T47D (cell line): ENCODE data around the gene MLF2.

Experiments used
- DNase-seq, 2 experiments: peaks; one replicate each; pipeline versions ENCODE4 v3.0.0 to v3.0.0-alpha.2; 2011 to 2012; ENCODE audit warnings: low read depth in 1 of 2, low spot score in 1 of 2
- JUND ChIP-seq: IDR thresholded peaks from 2 replicates; pipeline ENCODE4 v1.6.1; 2012; ENCODE audit warnings: low read depth
- in situ Hi-C: cut with HindIII; loops from 2 replicates; pipeline ENCODE4 v1.10.0; 2016; ENCODE audit warnings: low sequenced_read_pairs, low pct_unique_long_range_greater_than_20kb

Gene MLF2

DNA sequence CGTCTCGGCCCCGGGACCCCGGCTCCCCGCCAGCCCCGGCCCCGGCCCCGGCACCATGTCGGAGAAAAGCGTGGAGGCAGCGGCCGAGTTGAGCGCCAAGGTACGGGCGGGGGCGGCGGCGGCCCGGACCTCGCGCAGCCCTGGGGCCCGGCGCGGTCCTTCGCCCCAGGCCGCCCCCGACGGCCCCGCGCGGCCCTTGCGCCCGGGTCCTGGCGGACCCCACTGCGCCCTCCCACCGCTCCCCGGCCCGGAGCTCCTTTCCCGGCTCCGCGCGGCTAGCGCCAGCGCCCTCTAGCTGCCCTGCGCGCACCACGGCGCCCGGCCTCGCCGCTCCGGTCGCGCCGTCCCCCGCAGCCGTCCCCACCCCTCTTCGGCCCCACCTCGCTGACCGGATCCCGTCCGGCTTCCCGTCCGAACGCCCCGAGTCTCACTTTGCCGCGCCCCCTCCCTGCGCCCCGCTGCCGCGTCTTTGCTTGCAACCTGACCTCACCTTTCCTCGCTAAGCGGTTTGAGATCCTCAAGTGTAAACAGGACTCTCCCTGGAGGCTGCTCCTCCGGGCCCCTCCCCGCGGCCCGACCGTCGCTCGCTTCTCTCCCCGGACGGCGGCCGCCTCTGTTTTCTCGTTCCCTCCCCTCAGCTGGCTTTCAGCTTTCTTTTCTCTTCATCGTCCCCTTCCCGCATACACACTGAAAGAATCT, 13.9 kb upstream of the MLF2 start:
- peak in 1 of 2 experiments; percentile 54 for DNase-seq
- in situ Hi-C loops, result no loop called here
- TF ChIP-seq JUND, result no peak

DNA sequence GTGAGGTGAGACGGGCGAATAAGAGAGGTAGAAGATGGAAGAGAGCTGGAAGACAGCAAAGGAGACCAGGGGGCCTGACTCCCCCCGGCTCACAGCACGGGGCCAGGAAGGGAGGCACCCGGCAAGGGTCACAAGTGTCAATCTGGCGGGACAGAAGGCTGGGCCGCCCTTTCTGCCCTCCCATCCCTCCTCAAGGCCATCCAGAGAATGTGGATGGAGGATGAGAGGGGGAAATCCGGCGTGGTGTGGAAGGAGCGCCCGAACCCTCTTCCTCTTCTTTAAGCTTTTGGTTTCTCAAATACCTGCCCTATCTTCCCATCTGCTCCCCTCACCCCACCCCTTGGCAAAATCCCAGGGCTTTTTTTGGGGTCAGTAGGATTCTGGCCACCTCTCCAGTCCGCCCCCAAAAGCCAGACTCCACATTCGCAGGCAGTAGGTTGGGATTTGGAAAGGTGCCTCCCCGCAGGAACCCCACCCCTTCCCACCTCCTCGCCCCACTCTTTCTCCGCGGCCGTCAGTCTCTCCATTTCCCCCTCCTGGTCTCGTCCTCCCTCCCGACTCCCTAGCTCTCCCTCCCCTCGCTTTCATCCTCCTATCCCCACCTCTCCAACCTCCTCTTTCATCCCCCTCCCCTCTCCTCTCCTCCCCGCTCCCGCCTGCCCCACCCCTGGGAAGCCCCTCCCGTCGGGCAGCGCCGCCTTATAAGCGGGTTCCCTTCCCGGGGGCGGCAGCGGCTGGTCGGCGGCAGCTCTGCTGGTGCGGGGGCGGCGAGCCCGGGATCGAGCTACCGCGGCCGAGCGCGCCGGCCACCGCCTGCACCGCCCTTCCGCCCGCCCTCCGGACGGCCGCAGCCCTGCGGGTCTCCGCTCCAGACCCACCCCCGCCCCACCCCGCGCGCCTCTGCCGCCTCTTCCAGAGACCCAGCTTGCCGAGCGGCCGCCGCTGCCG, 13.0 kb upstream of the MLF2 start, which contains the start of gene PTMS:
Gene PTMS (plus strand): TSS at position 730 of the 948 bp plus-strand sequence. CDS start 343 bp downstream, outside the sequence.
- TF ChIP-seq JUND, result no peak
- in situ Hi-C loops, result no loop called here
- DNase-seq, result peak; percentile 55 to 92

DNA sequence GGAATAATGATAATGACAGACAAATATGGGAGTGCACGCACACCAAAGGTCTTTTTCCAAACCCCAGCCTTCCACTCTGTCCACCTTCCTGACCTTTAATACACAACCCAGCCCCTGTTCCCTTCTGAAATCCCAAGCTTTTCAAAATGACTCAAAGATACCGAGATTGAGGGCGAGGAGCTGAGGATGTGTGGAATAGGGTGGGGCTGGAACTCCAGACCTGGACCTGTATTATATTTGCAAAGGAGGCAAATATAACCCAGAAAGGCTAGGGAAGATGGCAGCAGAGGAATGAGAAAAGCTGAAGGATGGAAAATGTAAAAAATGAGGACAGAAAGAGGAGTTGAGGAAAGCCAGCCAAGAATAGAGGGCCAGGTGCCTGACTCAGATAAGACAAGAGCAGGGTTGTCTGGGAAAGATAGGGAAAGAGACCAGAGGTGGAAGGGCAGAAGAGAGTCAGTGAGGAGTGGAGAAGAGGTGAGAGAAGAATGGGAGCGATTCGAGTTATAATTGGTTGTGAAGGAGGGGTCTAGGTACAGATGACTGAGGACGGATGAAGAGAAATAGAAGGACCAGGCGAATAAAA, 12.2 kb upstream of the MLF2 start:
- DNase-seq, result no peak
- TF ChIP-seq JUND, result no peak

DNA sequence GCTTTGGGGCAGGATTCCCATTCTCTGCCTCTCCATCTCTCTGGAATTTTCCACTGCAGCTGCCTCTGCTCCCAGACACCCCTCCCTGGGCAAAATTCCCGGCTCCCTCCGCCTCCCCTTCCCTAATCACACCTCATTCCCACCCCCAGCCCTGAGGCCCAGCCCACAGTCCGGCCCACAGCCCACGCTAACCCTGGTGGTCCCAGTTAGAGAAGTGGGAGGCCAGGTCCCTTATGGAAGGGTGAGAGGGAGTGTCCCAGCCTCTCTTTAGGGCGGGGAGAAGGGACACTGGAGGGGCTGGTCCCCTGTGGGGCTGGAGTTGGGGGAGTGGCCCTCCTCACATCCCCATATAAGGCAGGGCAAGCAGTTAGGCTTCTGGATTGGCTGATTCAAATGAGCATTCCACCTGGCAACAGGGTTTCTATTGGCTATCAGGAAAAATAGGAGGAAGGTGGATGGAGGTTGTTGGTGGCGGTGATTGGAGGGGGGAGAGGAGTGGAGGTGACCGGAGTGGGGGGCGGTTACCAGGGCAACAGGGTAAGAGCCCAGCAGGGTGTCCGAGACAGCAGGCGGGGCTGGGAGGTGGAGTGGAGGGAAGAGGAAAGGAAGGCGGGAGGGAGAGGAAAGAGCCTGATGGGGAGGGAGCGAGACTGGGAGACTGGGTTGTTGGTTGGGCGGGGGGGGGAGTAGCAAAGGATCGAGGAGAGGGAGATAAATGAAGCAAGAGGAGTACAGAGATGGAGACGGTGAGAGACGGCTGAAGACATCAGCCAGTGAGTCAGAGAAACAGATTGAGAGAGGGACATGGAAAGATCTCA, 11.3 kb upstream of the MLF2 start:
- DNase-seq, result peak; percentile 62 to 96
- TF ChIP-seq JUND, result no peak
- in situ Hi-C loops, result no loop called here

More for the DNA sequence above, 12.2 kb upstream of the MLF2 start:
- in situ Hi-C loops, result no loop called here

DNA sequence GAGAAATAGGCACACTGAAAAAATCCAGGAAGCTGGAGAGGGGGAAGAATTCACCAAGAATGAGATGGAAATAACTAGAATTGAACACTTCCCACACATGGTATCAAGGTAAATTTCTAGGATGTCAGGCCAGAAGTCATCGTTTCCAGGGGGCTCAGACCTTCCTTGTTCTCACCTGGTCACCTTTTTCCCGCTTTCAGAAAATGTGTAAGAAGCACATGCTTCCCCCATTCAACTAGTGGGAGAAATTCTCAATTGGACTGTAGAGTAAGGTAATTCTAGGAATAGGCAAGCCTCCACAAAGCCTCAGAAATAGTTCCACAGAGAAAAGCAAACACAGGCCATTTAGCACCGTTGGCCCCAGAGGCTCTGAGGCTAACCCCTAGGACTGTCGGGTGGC, 10.4 kb upstream of the MLF2 start:
- DNase-seq, result no peak
- in situ Hi-C loops, result no loop called here
- TF ChIP-seq JUND, result no peak

DNA sequence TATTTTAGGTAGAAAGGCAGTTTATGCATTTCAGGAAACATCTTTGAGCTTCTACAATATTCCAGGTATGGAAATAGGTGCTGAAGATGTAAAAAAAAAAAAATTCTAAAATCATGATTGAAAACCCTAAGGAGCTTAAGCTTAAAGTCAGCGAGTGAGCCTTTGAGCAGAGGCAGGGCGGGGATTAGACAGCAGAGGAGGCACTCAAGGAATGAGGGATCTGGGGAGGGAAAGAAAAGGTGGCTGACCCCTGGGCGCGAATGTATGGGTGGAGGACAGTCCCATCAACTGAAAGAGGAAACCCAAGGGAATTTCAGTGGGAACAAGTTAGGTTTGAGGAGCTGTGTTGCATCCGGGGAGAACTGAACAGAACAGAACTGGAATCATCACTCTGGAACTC, 6.8 kb upstream of the MLF2 start:
- no peak for DNase-seq
- TF ChIP-seq JUND, result no peak
- in situ Hi-C loops, result no loop called here

DNA sequence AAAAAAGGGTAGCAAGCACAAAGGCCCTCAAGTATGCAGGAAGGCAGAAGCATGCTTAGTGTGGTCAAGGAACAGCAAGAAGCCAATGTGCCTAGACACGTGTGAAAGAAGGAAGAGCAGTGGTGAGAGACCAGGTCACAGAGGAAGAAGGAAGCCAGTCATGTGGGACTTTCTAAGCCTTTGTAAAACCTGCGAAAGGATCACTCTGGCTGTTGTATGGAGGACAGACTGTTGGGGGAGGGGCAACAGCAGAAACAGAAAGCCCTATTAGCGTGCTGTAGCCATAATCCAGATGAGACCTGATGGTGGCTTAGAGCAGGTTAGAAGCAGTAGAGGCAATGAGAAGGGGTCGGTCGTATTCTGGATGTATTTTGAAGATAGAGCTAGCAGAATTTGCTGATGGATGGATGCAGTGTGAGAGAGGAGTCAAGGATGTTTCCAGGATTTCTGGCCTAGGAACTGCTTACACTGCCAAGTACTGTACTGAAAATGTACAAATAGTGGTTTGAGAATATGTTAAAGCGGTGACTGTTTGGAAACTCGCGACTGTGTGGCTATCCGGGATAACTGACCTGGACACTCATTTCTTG, 5.7 kb upstream of the MLF2 start:
- DNase-seq, result no peak
- in situ Hi-C loops, result no loop called here
- TF ChIP-seq JUND, result no peak

DNA sequence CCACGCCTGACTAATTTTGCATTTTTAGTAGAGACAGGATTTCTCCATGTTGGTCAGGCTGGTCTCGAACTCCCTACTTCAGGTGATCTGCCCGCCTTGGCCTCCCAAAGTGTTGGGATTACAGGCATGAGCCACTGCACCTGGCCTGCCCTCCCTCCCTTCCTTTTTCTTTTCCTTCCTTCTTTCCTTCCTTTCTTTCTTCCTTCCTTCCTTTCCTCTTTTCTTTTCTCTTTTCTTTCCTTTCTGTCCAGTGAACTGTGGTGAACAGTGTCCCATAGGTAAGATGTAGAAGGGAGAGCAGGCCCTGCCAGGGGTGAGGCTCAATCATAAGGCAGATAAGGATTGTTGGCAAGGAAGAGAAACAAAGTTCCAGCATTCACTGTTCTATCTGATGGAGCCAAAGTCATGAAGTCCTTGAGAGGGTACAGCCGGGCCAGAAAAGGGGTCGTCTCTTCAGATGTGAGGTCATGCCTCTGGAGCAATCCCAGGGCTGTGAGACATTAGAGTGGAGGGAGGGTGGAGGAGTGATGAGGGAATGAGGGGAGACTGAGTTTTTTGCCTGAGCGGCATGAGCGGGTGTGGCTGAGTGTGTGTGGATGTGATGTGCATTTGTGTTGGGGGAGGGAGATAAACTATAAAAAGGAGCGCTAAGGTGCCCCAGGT, 4.2 kb upstream of the MLF2 start:
- no peak for TF ChIP-seq JUND
- DNase-seq, result no peak
- in situ Hi-C loops, result no loop called here

DNA sequence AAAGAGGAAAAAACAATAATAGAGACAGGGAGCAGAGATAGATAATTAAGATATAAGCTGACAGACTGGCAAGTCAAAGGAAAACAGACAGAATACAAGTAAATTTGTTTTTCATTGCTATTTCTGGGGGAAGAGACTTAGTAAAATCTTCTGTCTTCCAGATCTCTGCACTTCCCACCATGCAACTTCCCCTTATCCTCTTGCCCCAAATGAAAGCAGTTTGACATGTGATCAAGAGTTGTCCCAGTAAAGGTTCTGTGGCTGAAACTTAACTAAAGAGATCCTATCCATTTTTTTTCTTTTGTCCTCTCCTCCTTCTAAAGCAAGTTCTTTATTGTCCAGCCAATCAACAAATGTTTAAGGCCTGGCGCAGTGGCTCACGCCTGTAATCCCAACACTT, 1.5 kb upstream of the MLF2 start:
- no peak for TF ChIP-seq JUND
- no peak for DNase-seq
- in situ Hi-C loops, result no loop called here

DNA sequence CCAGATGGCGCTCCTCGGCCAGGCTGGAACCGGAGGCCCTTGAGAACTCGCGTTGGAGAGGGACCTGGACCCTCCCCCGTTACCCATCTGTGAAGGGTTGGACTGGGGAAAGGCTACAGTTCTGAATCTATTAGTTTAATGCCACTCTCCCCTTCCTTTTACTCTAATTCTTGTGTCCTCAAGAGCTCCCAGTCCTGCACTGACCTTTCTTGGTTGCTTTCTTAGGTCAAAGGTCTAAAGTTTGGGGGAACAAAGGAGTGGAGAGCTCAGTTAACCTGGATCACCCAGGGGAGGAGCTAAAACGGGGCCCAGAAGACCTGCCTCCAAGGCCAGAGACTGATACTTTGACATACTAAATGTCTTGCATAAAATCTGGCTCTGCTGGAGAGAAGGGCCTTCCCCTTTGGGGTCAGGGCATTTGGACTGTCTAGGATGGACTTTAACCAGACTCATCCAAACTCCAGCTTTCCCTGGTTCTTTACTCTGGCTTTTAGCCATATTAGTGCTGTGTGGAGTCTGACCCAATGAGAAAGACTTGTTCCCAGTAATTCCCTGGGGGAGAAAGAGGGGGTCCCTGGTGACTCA, 923 bp upstream of the MLF2 start:
- TF ChIP-seq JUND, result no peak
- in situ Hi-C loops, result no loop called here
- DNase-seq, result no peak
